ENCODE data around the gene DYRK1A. TPM values are rescaled to one million over a fixed set of nuclear protein-coding genes. Genes with fewer than 3 reads are reported as not detected.

DYRK1A gene
- polyA plus RNA-seq, 1 donor (not counting 4 experiments of a cell fraction or from before 2014, with no cell fraction given): 25.3 TPM

DNA sequence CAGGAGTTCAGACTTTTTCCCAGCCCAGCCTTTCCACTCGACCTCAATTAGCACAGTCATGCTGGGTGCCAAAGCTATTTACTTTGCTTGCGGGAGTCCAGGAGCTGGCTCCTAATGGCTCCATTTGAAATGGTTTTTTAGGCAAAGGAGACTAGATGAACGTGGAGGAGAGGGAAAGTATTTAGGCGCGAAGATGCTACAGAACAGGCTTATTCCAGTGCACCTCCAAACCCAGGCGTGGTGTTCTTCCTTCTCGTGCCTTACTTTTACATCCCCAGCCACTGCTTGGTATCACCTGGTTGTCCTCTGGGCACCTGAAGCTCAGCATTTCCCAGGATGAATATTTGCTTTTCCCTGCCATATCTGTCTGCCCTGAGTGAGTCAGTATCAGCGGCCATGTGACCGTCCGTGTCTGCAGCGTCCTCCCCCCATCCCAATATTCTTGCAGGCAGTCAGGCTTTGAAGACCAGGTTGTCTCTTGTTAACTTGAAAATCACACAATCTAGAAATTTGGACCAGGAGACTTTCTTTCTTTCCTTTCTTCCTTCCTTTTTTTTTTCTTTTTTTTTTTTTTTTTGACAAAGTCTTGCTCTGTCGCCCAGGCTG, 198.5 kb downstream of the DYRK1A start:
- peak overlapping the region; percentile 83 for H3K27ac ChIP-seq (ENCODE audit: control insufficient read depth, insufficient read depth, low read length)
- H3K27me3 ChIP-seq (ENCODE audit: control insufficient read depth, extremely low read depth, insufficient read depth, low read length): no peaks in the 10 kb centered on the region
- H3K4me2 ChIP-seq (ENCODE audit: control insufficient read depth, extremely low read depth, insufficient read depth, low read depth, low read length): peak overlapping the region; percentile 75
- DNase-seq (ENCODE audit: low read depth, low spot score) (no peak), FAIRE-seq (no peak)
- peaks cover 17% of the 10 kb centered on the region for H3K4me1 ChIP-seq (ENCODE audit: control insufficient read depth, extremely low read depth, insufficient read depth, low read length)
- H3K4me3 ChIP-seq (ENCODE audit: control insufficient read depth in 2 of 3, extremely low read depth in 1 of 3, insufficient read depth in 2 of 3, low read depth in 1 of 3, low read length in 3 of 3): no peak overlapping the region
- peak overlapping the region; percentile 46 for H2AFZ ChIP-seq (ENCODE audit: control insufficient read depth, low read length)
- no peaks in the 10 kb centered on the region for H3K9me3 ChIP-seq (ENCODE audit: control insufficient read depth, low read depth, low read length)
- no peaks in the 10 kb centered on the region for H4K20me1 ChIP-seq (ENCODE audit: control insufficient read depth, extremely low read depth, insufficient read depth, low read length)
- no peaks in the 10 kb centered on the region for H3K79me2 ChIP-seq (ENCODE audit: control insufficient read depth, insufficient read depth, low read length)
- H3K36me3 ChIP-seq (ENCODE audit: control insufficient read depth in 2 of 2, extremely low read depth in 1 of 2, insufficient read depth in 2 of 2, low read length in 2 of 2): no peaks in the 10 kb centered on the region
- peak overlapping the region; percentile 76 for H3K9ac ChIP-seq (ENCODE audit: control insufficient read depth, extremely low read depth, insufficient read depth, low read length)
- no peaks in the 10 kb centered on the region for H3K9me1 ChIP-seq (ENCODE audit: control insufficient read depth, extremely low read depth, insufficient read depth, low read length)
- dilution Hi-C loops (cut with MboI; ENCODE audit: extremely low pct_ligation_motif_present, low sequenced_read_pairs): no loop called here
- TF ChIP-seq EZH2 (IDR thresholded peaks at IDR 0.05; ENCODE audit: low read length): no peak
- TF ChIP-seq, protein P1, sequence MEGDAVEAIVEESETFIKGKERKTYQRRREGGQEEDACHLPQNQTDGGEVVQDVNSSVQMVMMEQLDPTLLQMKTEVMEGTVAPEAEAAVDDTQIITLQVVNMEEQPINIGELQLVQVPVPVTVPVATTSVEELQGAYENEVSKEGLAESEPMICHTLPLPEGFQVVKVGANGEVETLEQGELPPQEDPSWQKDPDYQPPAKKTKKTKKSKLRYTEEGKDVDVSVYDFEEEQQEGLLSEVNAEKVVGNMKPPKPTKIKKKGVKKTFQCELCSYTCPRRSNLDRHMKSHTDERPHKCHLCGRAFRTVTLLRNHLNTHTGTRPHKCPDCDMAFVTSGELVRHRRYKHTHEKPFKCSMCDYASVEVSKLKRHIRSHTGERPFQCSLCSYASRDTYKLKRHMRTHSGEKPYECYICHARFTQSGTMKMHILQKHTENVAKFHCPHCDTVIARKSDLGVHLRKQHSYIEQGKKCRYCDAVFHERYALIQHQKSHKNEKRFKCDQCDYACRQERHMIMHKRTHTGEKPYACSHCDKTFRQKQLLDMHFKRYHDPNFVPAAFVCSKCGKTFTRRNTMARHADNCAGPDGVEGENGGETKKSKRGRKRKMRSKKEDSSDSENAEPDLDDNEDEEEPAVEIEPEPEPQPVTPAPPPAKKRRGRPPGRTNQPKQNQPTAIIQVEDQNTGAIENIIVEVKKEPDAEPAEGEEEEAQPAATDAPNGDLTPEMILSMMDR (optimal IDR thresholded peaks at IDR 0.05 in 1 of 3, IDR thresholded peaks at IDR 0.05 in 1 of 3, conservative IDR thresholded peaks at IDR 0.05 in 1 of 3; ENCODE audit: extremely low read depth in 1 of 3, insufficient read depth in 2 of 3, low read length in 3 of 3): no peak

DNA sequence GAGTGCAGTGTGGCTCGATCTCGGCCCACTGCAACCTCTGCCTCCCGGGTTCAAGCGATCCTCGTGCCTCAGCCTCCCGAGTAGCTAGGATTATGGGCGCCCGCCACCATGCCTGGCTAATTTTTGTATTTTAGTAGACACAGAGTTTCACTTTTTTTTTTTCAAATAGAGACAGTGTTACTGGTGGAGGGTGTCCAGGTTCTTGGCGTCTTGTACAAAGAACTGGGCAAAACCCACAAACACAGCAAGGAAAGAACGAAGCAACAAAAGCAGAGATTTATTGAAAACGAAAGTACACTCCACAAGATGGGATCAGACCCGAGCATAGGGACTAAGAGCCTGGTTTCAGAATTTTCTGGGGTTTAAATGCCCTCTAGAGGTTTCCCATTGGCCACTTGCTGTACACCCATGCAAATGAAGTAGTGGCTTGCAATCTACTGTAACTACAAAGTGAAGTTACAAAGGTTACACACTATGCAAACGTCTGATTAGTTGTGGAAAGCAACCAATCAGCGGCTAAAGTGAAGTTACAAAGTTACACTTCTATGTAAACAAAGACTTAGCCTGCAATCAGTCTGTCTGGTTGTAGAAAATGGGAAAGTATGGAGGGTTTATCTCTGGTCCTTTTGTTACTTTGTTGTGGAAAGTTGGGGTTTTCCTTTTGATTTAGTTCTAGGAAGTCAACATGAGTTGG, 199.1 kb downstream of the DYRK1A start:
- Histone ChIP-seq H3K9me1 (ENCODE audit: control insufficient read depth, extremely low read depth, insufficient read depth, low read length) (no peaks in the 10 kb centered on the region), H3K4me3 (ENCODE audit: control insufficient read depth in 2 of 3, extremely low read depth in 1 of 3, insufficient read depth in 2 of 3, low read depth in 1 of 3, low read length in 3 of 3) (no peak overlapping the region), H4K20me1 (ENCODE audit: control insufficient read depth, extremely low read depth, insufficient read depth, low read length) (no peaks in the 10 kb centered on the region), H3K9me3 (ENCODE audit: control insufficient read depth, low read depth, low read length) (no peaks in the 10 kb centered on the region), H3K36me3 (ENCODE audit: control insufficient read depth in 2 of 2, extremely low read depth in 1 of 2, insufficient read depth in 2 of 2, low read length in 2 of 2) (no peaks in the 10 kb centered on the region), H3K4me1 (ENCODE audit: control insufficient read depth, extremely low read depth, insufficient read depth, low read length) (peaks cover 17% of the 10 kb centered on the region), H3K27ac (ENCODE audit: control insufficient read depth, insufficient read depth, low read length) (no peak overlapping the region), H3K9ac (ENCODE audit: control insufficient read depth, extremely low read depth, insufficient read depth, low read length) (no peak overlapping the region), H3K79me2 (ENCODE audit: control insufficient read depth, insufficient read depth, low read length) (no peaks in the 10 kb centered on the region), H3K4me2 (ENCODE audit: control insufficient read depth, extremely low read depth, insufficient read depth, low read depth, low read length) (no peak overlapping the region), H3K27me3 (ENCODE audit: control insufficient read depth, extremely low read depth, insufficient read depth, low read length) (no peaks in the 10 kb centered on the region), H2AFZ (ENCODE audit: control insufficient read depth, low read length) (no peak overlapping the region)
- DNase-seq (ENCODE audit: low read depth, low spot score) (no peak), FAIRE-seq (no peak)
- dilution Hi-C loops (cut with MboI; ENCODE audit: extremely low pct_ligation_motif_present, low sequenced_read_pairs): no loop called here
- TF ChIP-seq EZH2 (IDR thresholded peaks at IDR 0.05; ENCODE audit: low read length): no peak
- TF ChIP-seq, protein P1 (optimal IDR thresholded peaks at IDR 0.05 in 1 of 3, IDR thresholded peaks at IDR 0.05 in 1 of 3, conservative IDR thresholded peaks at IDR 0.05 in 1 of 3; ENCODE audit: extremely low read depth in 1 of 3, insufficient read depth in 2 of 3, low read length in 3 of 3): no peak
